IgD-negative memory B cell (primary cell): ENCODE measurements around the gene AGAP1. TPM values are rescaled to one million over a fixed set of nuclear protein-coding genes. Genes with fewer than 3 reads are reported as not detected.

ENCODE experiments used
- H3K27ac Mint-ChIP-seq, 3 donors: one replicate each; pipeline ENCODE4 v1.8.0; 2020 to 2022; ENCODE audit warnings: mild to moderate bottlenecking in 3 of 3, mixed read lengths in 3 of 3, moderate library complexity in 1 of 3
- H3K27me3 Mint-ChIP-seq: one replicate; pipeline ENCODE4 v1.8.0; 2021; ENCODE audit warnings: mixed read lengths
- H3K36me3 Mint-ChIP-seq: one replicate; pipeline ENCODE4 v1.8.0; 2020; ENCODE audit warnings: mild to moderate bottlenecking, mixed read lengths
- H3K4me1 Mint-ChIP-seq, 3 donors: one replicate each; pipeline ENCODE4 v1.8.0; 2020 to 2022; ENCODE audit warnings: mixed read lengths in 3 of 3, mild to moderate bottlenecking in 1 of 3
- H3K4me3 Mint-ChIP-seq, 4 donors: one replicate each; pipeline ENCODE4 v1.8.0; 2020 to 2022; ENCODE audit warnings: mild to moderate bottlenecking in 4 of 4, mixed read lengths in 4 of 4, moderate library complexity in 3 of 4
- H3K9me3 Mint-ChIP-seq, 3 donors: one replicate each; pipeline ENCODE4 v1.8.0; 2020 to 2021; ENCODE audit warnings: mixed read lengths in 3 of 3, mild to moderate bottlenecking in 1 of 3
- polyA plus RNA-seq: library from polyadenylated mRNA; unstranded; fragments of 300-500 nt; fragmentation: Illumina TruSeq; gene quantifications from one replicate; pipeline ENCODE4 v1.2.3, GENCODE V29; 2021

AGAP1 gene
- polyA plus RNA-seq, 1 donor from 2014 or later = not detected

DNA sequence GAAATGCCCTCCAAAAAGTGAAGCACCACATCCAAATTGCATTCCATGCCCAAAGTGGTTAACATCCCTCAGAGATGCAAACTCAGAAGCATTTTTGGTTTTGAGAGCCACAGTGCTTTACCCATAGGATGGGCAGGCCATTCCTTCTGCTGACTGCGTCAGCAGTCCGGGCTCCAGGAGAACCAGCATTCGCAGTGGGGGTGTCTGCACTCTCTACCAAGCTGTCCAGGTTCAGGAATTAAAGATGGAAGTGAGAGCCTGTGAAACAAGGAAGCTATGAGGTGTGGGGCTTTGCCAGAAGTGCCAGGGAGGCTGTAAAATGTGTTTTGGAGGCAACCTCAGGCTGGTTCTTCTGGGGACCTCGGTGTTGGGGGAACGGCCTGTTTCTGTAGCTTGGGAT is 205.7 kb downstream of the AGAP1 start:
- no peak overlapping the region for H3K27ac Mint-ChIP-seq
- peaks cover 0 to 1% (median 0%) of the 10 kb centered on the region in 3 donors for H3K9me3 Mint-ChIP-seq
- no peaks in the 10 kb centered on the region for H3K4me1 Mint-ChIP-seq
- no peak overlapping the region for H3K4me3 Mint-ChIP-seq
- no peaks in the 10 kb centered on the region for H3K36me3 Mint-ChIP-seq
- H3K27me3 Mint-ChIP-seq = no peaks in the 10 kb centered on the region

DNA sequence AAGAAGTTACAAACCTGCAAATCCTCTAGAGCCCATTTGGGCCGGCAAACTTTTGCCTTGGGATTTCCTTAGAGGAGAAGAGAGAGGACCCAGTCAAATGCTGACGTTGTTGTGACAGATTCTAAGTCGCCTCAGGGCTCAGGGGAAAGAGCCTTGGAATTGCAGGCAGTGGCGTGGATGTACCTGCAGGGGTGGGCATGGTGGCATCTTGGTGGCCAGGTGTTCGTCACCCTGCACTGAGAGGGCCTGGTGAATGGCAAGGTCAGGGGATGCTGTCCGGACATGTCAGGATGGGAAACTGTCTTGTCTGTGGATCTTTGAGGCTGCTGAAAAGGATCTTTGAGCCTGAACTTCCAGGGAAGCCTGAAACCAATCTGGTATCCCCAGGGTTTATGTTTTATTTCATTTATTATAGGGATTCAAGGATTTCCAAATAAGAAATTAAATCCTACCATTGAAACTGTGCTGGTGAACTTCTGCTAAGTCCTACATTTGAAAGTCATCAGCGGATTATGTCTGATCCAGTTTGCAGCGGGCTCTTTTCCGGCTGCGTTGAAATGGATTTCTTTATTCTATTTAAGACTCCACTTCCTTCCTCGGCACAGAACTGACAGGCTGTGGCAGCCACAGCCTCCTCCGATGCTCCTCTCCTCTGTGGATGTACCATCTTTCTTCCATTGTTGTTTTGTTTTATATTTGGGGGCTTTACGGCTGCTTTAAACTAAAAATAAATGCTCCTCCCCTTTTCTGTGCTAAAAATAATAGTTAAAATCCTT is 207.6 kb downstream of the AGAP1 start:
- Mint-ChIP-seq H3K9me3 (peaks cover 0 to 1% (median 0%) of the 10 kb centered on the region in 3 donors), H3K4me3 (no peak overlapping the region), H3K36me3 (no peaks in the 10 kb centered on the region), H3K27me3 (no peaks in the 10 kb centered on the region), H3K27ac (no peak overlapping the region), H3K4me1 (no peaks in the 10 kb centered on the region)

DNA sequence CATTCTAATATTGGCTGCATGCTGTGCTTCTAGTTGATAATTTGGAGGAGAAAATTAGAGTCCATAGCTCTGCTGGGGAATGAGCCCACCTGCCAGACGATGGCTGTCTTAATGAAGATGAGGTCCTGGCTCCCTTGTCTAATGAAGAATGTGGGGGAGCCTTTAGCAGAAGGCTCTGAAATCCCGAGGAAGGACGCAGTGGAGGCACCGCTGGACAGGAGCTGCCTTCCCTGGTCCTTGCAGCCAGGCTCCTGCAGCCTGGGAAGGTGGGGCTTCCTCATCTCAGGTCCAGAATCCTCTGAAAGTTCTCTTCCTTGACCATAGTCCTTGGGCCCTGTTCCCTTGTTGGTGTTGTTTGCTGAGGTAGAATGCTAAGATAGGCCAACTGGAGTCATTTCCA is 208.3 kb downstream of the AGAP1 start:
- Mint-ChIP-seq H3K9me3 (peaks cover 0 to 1% (median 0%) of the 10 kb centered on the region in 3 donors), H3K36me3 (no peaks in the 10 kb centered on the region), H3K27me3 (no peaks in the 10 kb centered on the region), H3K27ac (no peak overlapping the region), H3K4me1 (no peaks in the 10 kb centered on the region), H3K4me3 (no peak overlapping the region)

DNA sequence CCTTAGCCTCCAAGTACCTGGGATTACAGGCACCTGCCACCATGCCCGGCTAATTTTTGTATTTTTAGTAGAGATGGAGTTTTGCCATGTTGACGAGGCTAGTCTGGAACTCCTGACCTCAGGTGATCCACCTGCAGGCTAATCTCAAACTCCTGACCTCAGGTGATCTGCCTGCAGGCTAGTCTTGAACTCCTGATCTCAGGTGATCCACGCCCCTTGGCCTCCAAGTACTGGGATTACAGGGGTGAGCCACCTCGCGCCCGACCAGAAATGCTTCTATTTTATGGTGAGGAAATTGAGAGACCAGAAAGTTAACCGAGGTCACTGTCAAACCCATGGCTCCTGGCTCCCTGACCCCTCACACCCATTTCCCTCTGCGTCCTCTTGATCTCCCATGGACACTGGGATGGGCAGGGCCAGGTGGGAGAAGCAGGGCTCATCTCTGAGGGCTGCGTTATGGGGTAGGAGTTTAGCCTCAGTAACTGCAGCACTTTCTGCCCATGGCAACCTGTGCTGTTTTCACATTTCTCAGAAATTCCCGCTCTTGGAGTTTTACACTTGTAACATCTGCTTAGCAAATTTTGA is 210.0 kb downstream of the AGAP1 start:
- Mint-ChIP-seq H3K4me1 (no peaks in the 10 kb centered on the region), H3K9me3 (peaks cover 0 to 1% (median 0%) of the 10 kb centered on the region in 3 donors), H3K27ac (no peak overlapping the region), H3K4me3 (no peak overlapping the region), H3K36me3 (no peaks in the 10 kb centered on the region), H3K27me3 (no peaks in the 10 kb centered on the region)

DNA sequence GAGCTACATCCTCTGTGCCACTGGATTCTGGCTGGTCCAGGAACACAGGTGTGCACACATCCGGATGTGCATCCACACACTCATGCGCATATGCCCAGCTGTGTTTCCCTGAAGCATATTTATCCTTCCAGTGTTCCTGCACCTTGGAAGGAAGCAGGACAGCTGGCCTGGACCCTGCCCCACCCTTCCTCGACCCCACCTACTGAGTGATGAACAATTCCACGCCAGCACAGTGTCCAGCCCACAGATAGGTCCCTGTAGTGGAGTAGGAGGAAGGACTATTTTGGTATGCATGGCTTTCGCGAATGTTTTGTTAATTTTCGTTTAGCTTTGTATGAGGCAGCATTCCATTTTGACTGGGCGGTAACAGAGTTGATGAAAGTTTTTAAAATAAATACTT is 211.5 kb downstream of the AGAP1 start:
- H3K27ac Mint-ChIP-seq = no peak overlapping the region
- peaks cover 2% of the 10 kb centered on the region for H3K27me3 Mint-ChIP-seq
- H3K9me3 Mint-ChIP-seq = peaks cover 0 to 1% (median 0%) of the 10 kb centered on the region in 3 donors
- H3K4me1 Mint-ChIP-seq = no peaks in the 10 kb centered on the region
- H3K36me3 Mint-ChIP-seq = no peaks in the 10 kb centered on the region
- H3K4me3 Mint-ChIP-seq = no peak overlapping the region

DNA sequence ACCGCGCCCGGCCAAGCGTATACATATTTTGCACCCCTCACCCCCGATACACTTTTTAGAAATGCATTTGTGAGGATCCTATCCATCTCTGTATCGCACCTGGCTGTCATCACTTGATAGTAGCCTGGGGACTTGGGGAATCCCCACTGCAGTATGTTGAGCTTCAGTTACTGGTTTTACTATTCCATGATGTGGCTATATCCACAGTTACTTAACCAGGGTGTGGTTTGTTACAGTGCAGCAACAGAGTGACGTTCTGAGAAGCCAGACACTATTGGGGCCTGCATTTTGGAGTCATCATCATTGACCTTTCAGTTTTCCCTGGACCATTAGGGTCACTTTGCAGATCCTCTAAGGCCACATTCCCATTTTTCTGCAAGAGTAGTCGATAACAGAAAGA is 212.7 kb downstream of the AGAP1 start:
- no peaks in the 10 kb centered on the region for H3K36me3 Mint-ChIP-seq

DNA sequence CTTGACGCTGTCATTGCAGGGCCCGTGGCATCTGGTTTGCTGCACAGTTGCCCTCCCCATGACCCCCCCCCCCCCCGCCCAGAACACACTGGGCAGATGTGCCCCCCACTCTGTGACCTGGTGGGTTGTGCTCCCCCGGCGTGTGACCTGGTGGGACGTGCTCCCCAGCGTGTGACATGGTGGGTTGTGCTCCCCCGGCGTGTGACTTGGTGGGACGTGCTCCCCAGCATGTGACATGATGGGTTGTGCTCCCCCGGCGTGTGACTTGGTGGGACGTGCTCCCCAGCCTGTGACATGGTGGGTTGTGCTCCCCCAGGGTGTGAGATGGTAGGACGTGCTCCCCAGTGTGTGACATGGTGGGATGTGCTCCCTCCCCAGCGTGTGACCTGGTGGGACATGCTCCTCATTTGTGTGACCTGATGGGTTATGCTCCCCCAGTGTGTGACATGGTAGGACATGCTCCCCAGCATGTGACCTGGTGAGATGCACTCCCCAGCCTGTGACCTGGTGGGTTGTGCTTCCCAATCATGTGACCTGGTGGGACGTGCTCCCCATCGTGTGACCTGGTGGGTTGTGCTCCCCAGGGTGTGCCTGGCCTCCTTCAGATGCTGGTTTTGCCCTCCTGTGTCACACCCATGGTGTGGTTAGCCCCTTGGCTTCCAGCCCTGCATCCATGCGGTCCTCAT is 213.7 kb downstream of the AGAP1 start:
- H3K36me3 Mint-ChIP-seq = no peaks in the 10 kb centered on the region
- H3K27me3 Mint-ChIP-seq = peaks cover 2% of the 10 kb centered on the region
- peaks cover 0 to 1% (median 0%) of the 10 kb centered on the region in 3 donors for H3K9me3 Mint-ChIP-seq
- no peak overlapping the region for H3K4me3 Mint-ChIP-seq
- H3K4me1 Mint-ChIP-seq = no peaks in the 10 kb centered on the region
- no peak overlapping the region for H3K27ac Mint-ChIP-seq

More for the DNA sequence above, 212.7 kb downstream of the AGAP1 start:
- H3K27ac Mint-ChIP-seq = no peak overlapping the region
- peaks cover 0 to 1% (median 0%) of the 10 kb centered on the region in 3 donors for H3K9me3 Mint-ChIP-seq
- peaks cover 2% of the 10 kb centered on the region for H3K27me3 Mint-ChIP-seq
- no peak overlapping the region for H3K4me3 Mint-ChIP-seq
- H3K4me1 Mint-ChIP-seq = no peaks in the 10 kb centered on the region

DNA sequence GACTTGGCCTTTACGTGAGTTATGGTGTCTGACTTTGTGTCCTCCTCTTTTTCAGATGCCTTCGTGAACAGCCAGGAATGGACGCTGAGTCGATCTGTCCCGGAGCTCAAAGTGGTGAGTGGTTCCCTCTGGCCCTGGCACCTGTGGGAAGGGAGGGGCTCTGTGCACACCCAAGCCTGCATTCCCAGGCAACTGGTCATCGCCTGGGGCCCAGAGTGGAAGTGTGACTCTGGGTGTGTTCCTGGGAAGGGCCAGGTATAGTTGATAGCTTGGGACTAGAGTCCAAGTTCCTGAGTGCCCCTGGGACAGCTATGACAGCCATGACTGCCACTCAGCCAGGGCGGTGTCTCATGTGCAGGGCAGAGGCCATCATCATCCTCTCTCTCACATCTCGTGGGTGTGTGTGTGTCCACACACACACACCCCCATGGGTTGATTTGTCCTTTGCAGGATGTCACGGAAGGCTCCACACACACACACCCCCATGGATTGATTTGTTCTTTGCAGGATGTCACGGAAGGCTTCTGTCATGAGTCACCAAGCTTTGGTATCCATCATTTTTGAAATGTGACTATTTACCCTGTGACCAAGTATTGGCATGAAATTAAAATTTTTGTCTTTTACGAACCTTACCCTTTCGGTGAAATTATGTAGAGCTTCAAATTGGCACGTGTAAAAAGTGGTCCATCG is 215.4 kb downstream of the AGAP1 start:
- Mint-ChIP-seq H3K4me1 (no peaks in the 10 kb centered on the region), H3K27me3 (peaks cover 2% of the 10 kb centered on the region), H3K36me3 (no peaks in the 10 kb centered on the region), H3K9me3 (no peaks in the 10 kb centered on the region), H3K27ac (no peak overlapping the region), H3K4me3 (no peak overlapping the region)

DNA sequence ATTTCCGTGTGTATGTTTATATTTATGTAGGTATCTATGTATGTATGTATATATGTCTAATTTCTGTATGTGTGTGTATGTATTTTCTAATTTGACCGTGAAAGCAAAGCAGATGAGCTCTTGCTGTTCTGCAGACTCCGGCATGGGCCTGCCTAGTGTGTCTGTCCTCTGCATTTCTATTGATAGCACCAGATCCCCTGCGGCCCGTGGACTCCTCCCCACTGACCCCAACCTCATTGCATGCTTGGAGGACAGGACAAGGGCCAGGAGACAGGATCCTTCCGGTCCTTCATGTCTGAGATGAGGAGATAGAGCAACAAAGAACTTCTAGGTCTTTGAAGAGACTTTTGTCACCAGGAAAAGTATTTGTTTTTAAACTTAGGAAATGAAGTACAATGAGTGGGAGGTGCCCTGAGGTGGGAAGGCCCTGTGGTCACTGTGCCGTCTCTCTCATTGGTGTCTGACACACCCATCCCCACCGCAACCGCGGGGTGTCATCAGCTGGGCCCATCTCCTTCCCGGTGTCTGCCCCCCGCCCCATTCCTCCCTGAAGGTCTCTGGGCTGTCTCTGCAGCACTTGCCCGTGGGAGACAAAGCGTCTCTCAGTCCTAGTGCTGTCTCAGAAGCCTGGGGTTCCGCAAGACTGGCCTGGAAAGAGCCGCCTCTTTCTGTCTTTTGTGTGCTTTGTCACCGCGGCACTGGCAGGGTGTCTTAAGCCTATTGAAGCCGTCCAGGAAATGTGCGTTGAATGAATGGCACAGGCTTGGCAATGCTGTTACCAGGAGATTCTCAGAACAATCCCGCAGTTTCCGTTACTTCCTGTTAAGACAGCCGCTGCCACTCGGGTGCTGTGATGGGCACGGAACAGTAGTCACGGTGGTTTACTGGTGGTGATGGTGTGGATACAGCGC is 216.4 kb downstream of the AGAP1 start:
- Mint-ChIP-seq H3K4me1 (no peaks in the 10 kb centered on the region), H3K9me3 (no peaks in the 10 kb centered on the region), H3K4me3 (no peak overlapping the region), H3K36me3 (no peaks in the 10 kb centered on the region), H3K27ac (no peak overlapping the region), H3K27me3 (peaks cover 2% of the 10 kb centered on the region)

DNA sequence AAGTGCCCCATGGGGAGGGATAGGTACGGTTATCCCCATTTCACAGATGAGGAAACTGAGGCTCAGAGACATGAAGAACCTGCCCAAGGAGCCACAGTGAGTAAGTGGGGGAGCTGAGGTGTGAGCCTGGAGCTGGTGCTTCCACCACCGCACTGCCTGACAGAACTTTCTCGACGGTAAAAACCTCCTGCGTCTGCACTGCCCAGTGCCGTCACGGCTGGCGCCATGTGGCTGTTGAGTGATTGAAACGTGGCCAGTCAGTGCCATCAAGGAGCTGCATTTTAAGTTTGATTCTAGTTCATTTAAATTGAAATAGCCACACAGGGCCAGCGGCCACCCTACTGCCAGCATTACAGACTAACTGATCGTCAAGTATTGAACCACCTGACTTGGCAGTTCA is 217.1 kb downstream of the AGAP1 start:
- Mint-ChIP-seq H3K9me3 (peaks cover 0 to under 1% (median 0%) of the 10 kb centered on the region in 3 donors), H3K27me3 (peaks cover 2% of the 10 kb centered on the region), H3K27ac (no peak overlapping the region), H3K36me3 (no peaks in the 10 kb centered on the region), H3K4me1 (no peaks in the 10 kb centered on the region), H3K4me3 (no peak overlapping the region)

DNA sequence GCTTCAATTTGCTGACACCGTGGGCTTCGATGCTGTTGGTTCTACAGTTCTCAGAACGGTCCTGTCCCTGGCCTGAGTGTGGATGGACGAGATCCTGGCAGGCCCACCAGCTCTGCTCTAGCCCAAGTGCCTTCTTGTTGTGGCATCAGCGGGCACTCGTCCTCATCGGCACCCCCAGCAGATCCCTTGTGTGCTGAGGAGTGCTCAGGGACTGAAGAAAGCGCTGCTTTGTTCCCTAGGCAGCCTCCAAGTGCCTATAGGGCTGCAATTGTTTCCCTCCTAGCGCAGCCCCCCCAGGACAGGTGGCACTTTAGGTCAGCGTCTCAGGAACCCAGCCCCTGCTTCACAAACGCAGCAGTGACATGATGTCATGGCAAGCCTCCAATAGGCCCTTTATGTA is 217.7 kb downstream of the AGAP1 start:
- no peak overlapping the region for H3K27ac Mint-ChIP-seq
- no peaks in the 10 kb centered on the region for H3K4me1 Mint-ChIP-seq
- H3K27me3 Mint-ChIP-seq = peaks cover 2% of the 10 kb centered on the region
- H3K9me3 Mint-ChIP-seq = peaks cover 0 to 2% (median 0%) of the 10 kb centered on the region in 3 donors
- no peak overlapping the region for H3K4me3 Mint-ChIP-seq
- H3K36me3 Mint-ChIP-seq = no peaks in the 10 kb centered on the region

DNA sequence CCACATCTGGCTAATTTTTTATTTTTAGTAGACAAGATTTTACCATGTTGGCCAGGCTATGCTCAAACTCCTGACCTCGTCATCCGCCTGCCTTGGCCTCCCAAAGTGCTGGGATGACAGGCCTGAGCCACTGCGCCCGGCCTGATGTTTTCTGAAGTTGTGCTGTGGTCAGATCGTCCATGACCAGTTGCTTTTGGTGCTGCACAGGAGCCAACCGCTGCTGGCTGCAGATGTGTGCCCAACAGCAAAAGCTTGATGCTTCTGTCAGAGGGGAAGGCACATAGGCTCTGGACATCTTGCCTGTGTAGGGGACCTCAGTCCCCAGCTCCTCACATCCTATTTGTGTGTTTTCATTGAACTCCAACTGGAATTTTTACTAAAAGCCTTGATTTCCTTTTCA is 218.3 kb downstream of the AGAP1 start:
- no peaks in the 10 kb centered on the region for H3K4me1 Mint-ChIP-seq
- H3K36me3 Mint-ChIP-seq = no peaks in the 10 kb centered on the region
- no peak overlapping the region for H3K27ac Mint-ChIP-seq
- no peak overlapping the region for H3K4me3 Mint-ChIP-seq
- peaks cover 0 to 2% (median 0%) of the 10 kb centered on the region in 3 donors for H3K9me3 Mint-ChIP-seq
- peaks cover 2% of the 10 kb centered on the region for H3K27me3 Mint-ChIP-seq

DNA sequence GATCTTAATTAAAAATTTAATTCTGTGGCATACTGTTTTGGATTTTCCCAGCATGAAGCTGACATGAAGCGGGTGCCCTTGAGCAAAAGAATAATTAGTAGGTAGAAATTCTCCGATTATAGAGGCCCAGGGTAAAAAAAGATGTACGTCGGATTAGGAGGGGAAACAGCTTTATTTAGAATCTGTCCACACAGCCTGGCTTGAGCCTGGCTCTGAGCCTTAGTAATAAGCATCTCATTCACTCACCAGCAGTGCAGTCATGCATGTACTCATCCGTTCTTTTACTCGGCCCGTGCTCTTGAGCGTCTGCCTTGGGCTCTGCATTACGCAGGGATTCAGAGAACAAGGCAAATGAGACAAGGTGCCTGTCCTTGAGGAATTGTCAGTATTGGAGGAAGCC is 219.3 kb downstream of the AGAP1 start:
- Mint-ChIP-seq H3K4me3 (no peak overlapping the region), H3K27me3 (peaks cover 2% of the 10 kb centered on the region), H3K4me1 (no peaks in the 10 kb centered on the region), H3K36me3 (no peaks in the 10 kb centered on the region), H3K9me3 (peaks cover 0 to 2% (median 0%) of the 10 kb centered on the region in 3 donors), H3K27ac (no peak overlapping the region)

DNA sequence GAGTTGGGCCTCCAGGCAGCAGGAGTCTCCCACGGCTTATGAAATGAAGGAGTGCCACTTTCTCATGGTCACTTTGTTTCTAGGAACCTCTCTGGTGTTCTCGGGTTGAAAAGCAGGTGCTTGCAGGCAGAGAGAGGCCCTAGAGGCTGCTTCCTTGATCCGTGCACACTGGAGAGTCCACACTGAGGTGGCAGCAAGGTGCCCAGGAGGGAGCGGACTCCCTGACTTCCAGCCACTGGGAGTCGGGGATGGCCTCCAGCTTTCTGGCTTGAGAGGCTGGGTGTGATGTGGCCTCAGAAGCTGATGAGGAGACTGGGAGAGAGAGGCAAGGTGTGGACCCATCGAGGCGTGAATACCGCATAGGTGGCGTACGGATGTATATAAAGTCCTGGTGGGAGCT is 221.8 kb downstream of the AGAP1 start:
- H3K4me1 Mint-ChIP-seq = no peaks in the 10 kb centered on the region
- H3K27ac Mint-ChIP-seq = no peak overlapping the region
- H3K9me3 Mint-ChIP-seq = peaks cover 0 to 2% (median 0%) of the 10 kb centered on the region in 3 donors

More for the DNA sequence above, 221.8 kb downstream of the AGAP1 start:
- Mint-ChIP-seq H3K4me3 (no peak overlapping the region), H3K36me3 (no peaks in the 10 kb centered on the region), H3K27me3 (peaks cover 3% of the 10 kb centered on the region)
